ENCODE data around the gene FNDC3A.
"Not testable (repeated sequence)": the region's sequence is repeated elsewhere in the genome, so short reads cannot be mapped to it uniquely, and the experiment has no call there.

Gene FNDC3A

DNA sequence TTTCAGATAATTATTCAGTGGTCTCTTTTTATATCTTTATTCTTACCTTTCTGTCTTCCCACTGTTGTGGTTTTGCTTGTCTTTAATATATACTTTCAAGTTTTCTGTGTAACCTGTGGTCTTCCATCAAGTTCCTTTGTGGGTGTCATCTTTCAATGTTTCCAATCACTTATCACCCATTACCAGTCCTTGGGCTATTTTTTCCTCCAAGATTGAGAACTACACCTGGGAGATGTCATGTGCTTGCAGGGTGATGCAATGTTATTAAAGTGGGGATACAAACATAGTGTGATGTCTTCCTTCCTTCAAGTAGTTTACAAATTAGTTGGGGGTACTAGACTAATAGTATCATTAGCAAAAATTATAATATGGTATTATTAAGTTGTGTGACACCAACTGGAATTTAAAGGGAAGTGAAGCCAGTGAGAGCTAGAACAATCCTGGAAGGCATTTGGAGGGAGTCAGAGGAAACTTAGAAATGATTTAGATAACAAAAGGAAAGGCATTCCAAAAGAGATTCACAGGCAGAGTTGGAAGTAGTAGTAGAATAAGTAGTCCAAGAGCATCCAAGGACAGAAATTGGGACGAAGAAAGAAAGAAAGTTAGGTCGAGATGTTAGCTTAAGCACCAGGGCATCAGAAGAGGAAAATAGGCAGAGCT lies 3.4 kb downstream of the FNDC3A start:
- no peaks in the 10 kb centered on the region for H3K27me3 ChIP-seq (ENCODE audit: low read depth, low read length)
- H3K4me3 ChIP-seq (ENCODE audit: low read depth in 1 of 2, low read length in 2 of 2) = no peak overlapping the region
- H3K27ac ChIP-seq (ENCODE audit: low read length) = no peak overlapping the region
- H3K9me3 ChIP-seq (ENCODE audit: control insufficient read depth in 1 of 2, low read length in 2 of 2) = no peaks in the 10 kb centered on the region
- no peaks in the 10 kb centered on the region for H3K36me3 ChIP-seq (ENCODE audit: control insufficient read depth in 1 of 2, insufficient read depth in 2 of 2, low read length in 2 of 2)
- peaks cover 0 to 40% of the 10 kb centered on the region in 2 donors for H3K4me1 ChIP-seq (ENCODE audit: control insufficient read depth in 1 of 2, insufficient read depth in 2 of 2, low read length in 2 of 2)

DNA sequence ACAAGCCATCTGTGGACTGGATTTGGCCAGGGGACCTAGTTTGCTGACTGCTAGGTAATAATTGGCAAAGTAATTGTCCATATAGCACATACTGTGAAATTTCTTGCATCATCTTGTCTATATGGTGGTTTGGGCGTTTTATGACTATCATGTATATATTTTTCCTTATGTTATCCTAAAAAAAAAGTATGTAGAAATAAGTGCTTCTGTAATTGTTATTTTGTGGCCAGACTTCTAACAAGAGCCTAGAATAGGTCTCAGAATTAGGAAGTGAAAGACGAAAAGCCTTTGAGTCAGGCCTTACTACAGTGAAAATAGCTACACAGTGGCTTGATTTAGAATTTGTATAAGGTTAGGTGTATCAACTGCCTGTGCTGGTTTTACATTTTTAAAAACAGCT lies 4.2 kb downstream of the FNDC3A start:
- H3K4me1 ChIP-seq (ENCODE audit: control insufficient read depth in 1 of 2, insufficient read depth in 2 of 2, low read length in 2 of 2) = peaks cover 0 to 36% of the 10 kb centered on the region in 2 donors
- no peaks in the 10 kb centered on the region for H3K27me3 ChIP-seq (ENCODE audit: low read depth, low read length)
- no peak overlapping the region for H3K4me3 ChIP-seq (ENCODE audit: low read depth in 1 of 2, low read length in 2 of 2)
- H3K27ac ChIP-seq (ENCODE audit: low read length) = no peak overlapping the region
- H3K9me3 ChIP-seq (ENCODE audit: control insufficient read depth in 1 of 2, low read length in 2 of 2) = no peaks in the 10 kb centered on the region
- no peaks in the 10 kb centered on the region for H3K36me3 ChIP-seq (ENCODE audit: control insufficient read depth in 1 of 2, insufficient read depth in 2 of 2, low read length in 2 of 2)

DNA sequence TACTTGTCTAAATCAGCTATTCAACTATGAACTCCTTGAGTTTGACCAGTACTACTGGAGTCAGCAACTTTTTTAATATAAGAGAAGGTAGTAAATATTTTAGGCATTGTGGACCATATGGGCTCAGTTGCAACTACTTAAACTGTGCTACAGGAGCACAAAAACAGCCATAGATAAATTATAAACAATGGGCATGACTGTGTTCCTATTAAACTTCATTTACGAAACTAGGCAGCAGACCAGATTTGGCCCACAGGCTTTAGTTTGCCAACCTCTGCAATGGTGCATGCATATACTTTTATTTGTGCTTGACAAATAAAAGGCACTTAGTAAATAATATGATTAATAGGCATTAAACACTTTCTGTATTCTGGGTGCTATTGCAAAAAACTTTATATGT lies 7.6 kb downstream of the FNDC3A start:
- Histone ChIP-seq H3K4me1 (ENCODE audit: control insufficient read depth in 1 of 2, insufficient read depth in 2 of 2, low read length in 2 of 2) (peaks cover 0 to 30% of the 10 kb centered on the region in 2 donors), H3K36me3 (ENCODE audit: control insufficient read depth in 1 of 2, insufficient read depth in 2 of 2, low read length in 2 of 2) (no peaks in the 10 kb centered on the region), H3K4me3 (ENCODE audit: low read depth in 1 of 2, low read length in 2 of 2) (no peak overlapping the region), H3K27ac (ENCODE audit: low read length) (no peak overlapping the region), H3K27me3 (ENCODE audit: low read depth, low read length) (no peaks in the 10 kb centered on the region), H3K9me3 (ENCODE audit: control insufficient read depth in 1 of 2, low read length in 2 of 2) (no peaks in the 10 kb centered on the region)

DNA sequence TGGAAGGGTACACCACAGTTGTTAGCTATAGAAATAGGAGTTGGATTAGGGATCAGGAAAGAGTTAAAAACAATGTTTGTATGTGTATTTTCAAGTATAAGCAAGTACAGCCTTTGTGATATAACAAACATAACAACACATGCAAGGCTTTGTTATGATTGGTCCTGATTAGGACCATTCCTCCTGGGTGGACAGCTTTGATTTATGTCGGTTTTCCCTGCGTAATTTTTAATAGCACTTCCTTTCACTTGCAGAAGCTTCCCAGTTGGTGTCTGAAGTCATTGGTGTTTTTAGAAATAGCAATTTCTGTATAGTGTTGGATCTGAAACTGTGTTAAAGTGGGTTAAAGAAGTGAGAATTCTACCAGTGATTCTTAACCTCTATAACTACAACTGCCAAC lies 10.0 kb downstream of the FNDC3A start:
- H3K4me1 ChIP-seq (ENCODE audit: control insufficient read depth in 1 of 2, insufficient read depth in 2 of 2, low read length in 2 of 2) = peaks cover 0 to 12% of the 10 kb centered on the region in 2 donors
- no peaks in the 10 kb centered on the region for H3K27me3 ChIP-seq (ENCODE audit: low read depth, low read length)
- no peak overlapping the region for H3K4me3 ChIP-seq (ENCODE audit: low read depth in 1 of 2, low read length in 2 of 2)

DNA sequence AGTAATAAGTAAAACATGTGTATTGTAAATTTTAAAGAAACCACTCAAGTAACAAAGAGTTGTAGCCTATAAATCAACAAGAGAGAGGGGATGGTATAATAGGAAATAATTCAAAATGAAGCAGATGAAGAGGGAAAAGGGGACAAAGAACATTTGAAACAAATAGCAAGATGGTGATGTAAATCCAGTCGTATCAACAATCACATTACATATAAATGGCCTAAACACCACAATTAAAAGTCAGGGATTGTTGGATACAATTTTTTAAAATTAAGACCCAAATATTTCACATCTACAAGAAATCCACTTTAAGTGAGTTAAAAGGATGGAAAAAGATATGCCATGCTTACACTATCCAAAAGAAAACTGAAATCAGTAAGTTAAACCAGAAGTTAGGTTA lies 15.2 kb downstream of the FNDC3A start:
- no peaks in the 10 kb centered on the region for H3K27me3 ChIP-seq (ENCODE audit: low read depth, low read length)
- H3K4me1 ChIP-seq (ENCODE audit: control insufficient read depth in 1 of 2, insufficient read depth in 2 of 2, low read length in 2 of 2) = peaks cover 0 to 5% of the 10 kb centered on the region in 2 donors
- H3K4me3 ChIP-seq (ENCODE audit: low read depth in 1 of 2, low read length in 2 of 2) = no peak overlapping the region
- H3K9me3 ChIP-seq (ENCODE audit: control insufficient read depth in 1 of 2, low read length in 2 of 2) = peaks cover 2 to 5% of the 10 kb centered on the region in 2 donors
- H3K27ac ChIP-seq (ENCODE audit: low read length) = no peak overlapping the region
- H3K36me3 ChIP-seq (ENCODE audit: control insufficient read depth in 1 of 2, insufficient read depth in 2 of 2, low read length in 2 of 2) = no peaks in the 10 kb centered on the region

More for the DNA sequence above, 10.0 kb downstream of the FNDC3A start:
- Histone ChIP-seq H3K36me3 (ENCODE audit: control insufficient read depth in 1 of 2, insufficient read depth in 2 of 2, low read length in 2 of 2) (no peaks in the 10 kb centered on the region), H3K9me3 (ENCODE audit: control insufficient read depth in 1 of 2, low read length in 2 of 2) (peaks cover 0 to 1% of the 10 kb centered on the region in 2 donors), H3K27ac (ENCODE audit: low read length) (no peak overlapping the region)

- H3K27ac ChIP-seq (ENCODE audit: low read length) = no peak overlapping the region
- peaks cover 2 to 5% of the 10 kb centered on the region in 2 donors for H3K9me3 ChIP-seq (ENCODE audit: control insufficient read depth in 1 of 2, low read length in 2 of 2)
- H3K4me3 ChIP-seq (ENCODE audit: low read depth in 1 of 2, low read length in 2 of 2) = no peak overlapping the region
- H3K36me3 ChIP-seq (ENCODE audit: control insufficient read depth in 1 of 2, insufficient read depth in 2 of 2, low read length in 2 of 2) = no peaks in the 10 kb centered on the region
- no peaks in the 10 kb centered on the region for H3K27me3 ChIP-seq (ENCODE audit: low read depth, low read length)
- peaks cover 0 to 5% of the 10 kb centered on the region in 2 donors for H3K4me1 ChIP-seq (ENCODE audit: control insufficient read depth in 1 of 2, insufficient read depth in 2 of 2, low read length in 2 of 2)
Observed at GRCh38 chr13:48993150-48993549, 17.4 kb downstream of the FNDC3A start.

DNA sequence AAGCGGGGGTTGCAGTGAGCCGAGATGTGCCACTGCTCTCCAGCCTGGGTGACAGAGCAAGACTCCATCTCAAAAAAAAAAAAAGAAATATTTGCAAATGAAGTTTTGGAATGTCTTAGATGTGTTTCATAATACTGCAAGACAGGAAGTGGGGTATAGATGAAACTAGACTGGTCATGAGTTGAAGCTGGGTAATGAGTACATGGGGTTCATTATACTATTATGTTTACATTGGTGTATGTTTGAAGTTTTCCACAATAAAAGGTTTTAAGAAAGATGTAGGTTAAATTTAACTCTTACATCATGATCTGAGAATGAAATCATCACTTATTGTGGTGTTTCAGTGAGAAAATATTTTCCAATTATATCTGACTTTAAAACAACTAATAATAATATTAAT lies 19.0 kb downstream of the FNDC3A start:
- H3K36me3 ChIP-seq (ENCODE audit: control insufficient read depth in 1 of 2, insufficient read depth in 2 of 2, low read length in 2 of 2) = no peaks in the 10 kb centered on the region
- no peak overlapping the region for H3K27ac ChIP-seq (ENCODE audit: low read length)
- H3K4me3 ChIP-seq (ENCODE audit: low read depth in 1 of 2, low read length in 2 of 2) = no peak overlapping the region
- no peaks in the 10 kb centered on the region for H3K4me1 ChIP-seq (ENCODE audit: control insufficient read depth in 1 of 2, insufficient read depth in 2 of 2, low read length in 2 of 2)
- H3K9me3 ChIP-seq (ENCODE audit: control insufficient read depth in 1 of 2, low read length in 2 of 2) = peaks cover 2 to 5% of the 10 kb centered on the region in 2 donors
- no peaks in the 10 kb centered on the region for H3K27me3 ChIP-seq (ENCODE audit: low read depth, low read length)

DNA sequence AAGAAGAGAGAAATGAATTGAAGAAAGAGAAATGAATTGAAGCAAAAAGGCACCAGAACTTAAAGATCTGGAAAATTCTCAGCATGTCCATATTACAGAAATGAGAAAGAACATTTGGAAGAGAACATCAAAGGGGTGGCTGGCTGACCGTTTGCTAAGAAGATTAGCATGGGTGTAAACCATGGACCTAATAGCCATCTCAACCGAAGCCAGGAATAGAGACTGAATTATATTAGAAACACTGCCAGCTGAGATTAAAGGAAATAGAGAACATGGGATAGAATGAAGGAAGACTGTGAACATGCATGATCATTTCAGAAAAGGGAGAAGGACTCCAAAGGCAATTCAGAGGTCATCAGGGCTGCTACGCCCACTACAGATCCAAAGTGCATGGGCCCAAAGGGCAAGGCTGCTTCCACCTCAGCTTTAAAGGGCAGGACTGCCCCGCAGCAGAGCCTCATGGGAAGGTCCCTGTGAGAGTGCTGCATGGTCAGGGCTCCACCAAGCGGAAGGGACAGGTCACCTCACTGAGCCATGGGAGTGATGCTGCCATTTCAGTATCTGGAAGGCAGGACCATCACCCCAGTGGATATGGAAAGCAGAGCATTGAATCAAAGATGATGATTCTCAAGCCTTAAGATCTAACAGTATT lies 23.1 kb downstream of the FNDC3A start:
- peaks cover 0 to 7% of the 10 kb centered on the region in 2 donors for H3K9me3 ChIP-seq (ENCODE audit: control insufficient read depth in 1 of 2, low read length in 2 of 2)
- H3K36me3 ChIP-seq (ENCODE audit: control insufficient read depth in 1 of 2, insufficient read depth in 2 of 2, low read length in 2 of 2) = no peaks in the 10 kb centered on the region
- H3K4me1 ChIP-seq (ENCODE audit: control insufficient read depth in 1 of 2, insufficient read depth in 2 of 2, low read length in 2 of 2) = no peaks in the 10 kb centered on the region
- H3K4me3 ChIP-seq (ENCODE audit: low read depth in 1 of 2, low read length in 2 of 2) = no peak overlapping the region
- H3K27ac ChIP-seq (ENCODE audit: low read length) = no peak overlapping the region
- H3K27me3 ChIP-seq (ENCODE audit: low read depth, low read length) = no peaks in the 10 kb centered on the region

DNA sequence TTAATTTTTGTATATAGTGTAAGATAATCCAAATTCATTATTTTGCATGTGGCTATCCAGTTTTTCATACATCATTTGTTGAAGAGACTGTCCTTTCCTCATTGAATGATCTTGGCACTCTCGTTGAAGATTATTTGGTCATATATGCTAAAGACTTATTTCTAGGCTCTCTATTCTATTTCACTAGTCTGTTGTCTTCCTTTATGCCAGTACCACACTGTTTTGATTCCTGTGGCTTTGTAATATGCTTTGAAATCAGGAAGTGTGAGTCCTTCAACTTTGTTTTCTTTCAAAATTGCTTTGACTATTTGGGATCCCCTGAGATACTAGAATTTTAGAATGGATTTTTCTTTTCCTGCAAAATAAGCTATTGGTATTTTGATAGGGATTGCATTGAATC lies 24.5 kb downstream of the FNDC3A start:
- no peak overlapping the region for H3K4me3 ChIP-seq (ENCODE audit: low read depth in 1 of 2, low read length in 2 of 2)
- H3K36me3 ChIP-seq (ENCODE audit: control insufficient read depth in 1 of 2, insufficient read depth in 2 of 2, low read length in 2 of 2) = no peaks in the 10 kb centered on the region
- no peak overlapping the region for H3K27ac ChIP-seq (ENCODE audit: low read length)
- no peaks in the 10 kb centered on the region for H3K4me1 ChIP-seq (ENCODE audit: control insufficient read depth in 1 of 2, insufficient read depth in 2 of 2, low read length in 2 of 2)
- H3K27me3 ChIP-seq (ENCODE audit: low read depth, low read length) = no peaks in the 10 kb centered on the region
- H3K9me3 ChIP-seq (ENCODE audit: control insufficient read depth in 1 of 2, low read length in 2 of 2) = peaks cover 0 to 7% of the 10 kb centered on the region in 2 donors

DNA sequence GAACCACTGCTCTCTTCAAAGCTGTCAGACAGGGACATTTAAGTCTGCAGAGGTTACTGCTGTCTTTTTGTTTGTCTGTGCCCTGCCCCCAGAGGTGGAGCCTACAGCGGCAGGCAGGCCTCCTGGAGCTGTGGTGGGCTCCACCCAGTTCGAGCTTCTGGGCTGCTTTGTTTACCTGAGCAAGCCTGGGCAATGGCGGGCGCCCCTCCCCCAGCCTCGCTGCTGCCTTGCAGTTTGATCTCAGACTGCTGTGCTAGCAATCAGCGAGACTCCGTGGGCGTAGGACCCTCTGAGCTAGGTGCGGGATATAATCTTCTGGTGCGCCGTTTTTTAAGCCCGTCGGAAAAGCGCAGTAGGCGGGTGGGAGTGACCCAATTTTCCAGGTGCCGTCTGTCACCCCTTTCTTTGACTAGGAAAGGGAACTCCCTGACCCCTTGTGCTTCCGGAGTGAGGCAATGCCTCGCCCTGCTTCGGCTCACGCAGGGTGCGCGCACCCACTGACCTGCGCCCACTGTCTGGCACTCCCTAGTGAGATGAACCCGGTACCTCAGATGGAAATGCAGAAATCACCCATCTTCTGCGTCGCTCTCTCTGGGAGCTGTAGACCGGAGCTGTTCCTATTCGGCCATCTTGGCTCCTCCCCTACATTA lies 43.4 kb downstream of the FNDC3A start:
- not testable (repeated sequence) for H3K9me3 ChIP-seq (ENCODE audit: control insufficient read depth in 1 of 2, low read length in 2 of 2); H3K4me1 ChIP-seq (ENCODE audit: control insufficient read depth in 1 of 2, insufficient read depth in 2 of 2, low read length in 2 of 2); H3K4me3 ChIP-seq (ENCODE audit: low read depth in 1 of 2, low read length in 2 of 2); H3K27ac ChIP-seq (ENCODE audit: low read length); H3K36me3 ChIP-seq (ENCODE audit: control insufficient read depth in 1 of 2, insufficient read depth in 2 of 2, low read length in 2 of 2); H3K27me3 ChIP-seq (ENCODE audit: low read depth, low read length)

GRCh38 chr13:49020328-49020727 lies 44.6 kb downstream of the FNDC3A start:
- Histone ChIP-seq H3K27ac (ENCODE audit: low read length) (no peak overlapping the region), H3K4me3 (ENCODE audit: low read depth in 1 of 2, low read length in 2 of 2) (no peak overlapping the region), H3K27me3 (ENCODE audit: low read depth, low read length) (no peaks in the 10 kb centered on the region), H3K36me3 (ENCODE audit: control insufficient read depth in 1 of 2, insufficient read depth in 2 of 2, low read length in 2 of 2) (no peaks in the 10 kb centered on the region), H3K9me3 (ENCODE audit: control insufficient read depth in 1 of 2, low read length in 2 of 2) (no peaks in the 10 kb centered on the region), H3K4me1 (ENCODE audit: control insufficient read depth in 1 of 2, insufficient read depth in 2 of 2, low read length in 2 of 2) (no peaks in the 10 kb centered on the region)

All from muscle layer of duodenum (tissue), 2 donors.